Measurements from ENCODE around the gene IL1RN. TPM values are rescaled to one million over a fixed set of nuclear protein-coding genes. Genes with fewer than 3 reads are reported as not detected.

IL1RN gene
- total and polyA plus RNA-seq, 2 of the 4 experiments (the other 2 are of a cell fraction), result not detected

- 50% methylated on average over 3 of the region's 11 CpGs; no CpG with 5 or more reads in 1 of the 2 experiments for WGBS, 2 experiments (ENCODE audit: extremely low coverage in 2 of 2, insufficient read length in 1 of 2)
- no peak overlapping the region for H2AK9ac ChIP-seq (replicated peaks; ENCODE audit: low read depth, low read length, poor library complexity)
- in situ Hi-C loops (cut with MboI; ENCODE audit: low sequenced_read_pairs) (no loop called here), dilution Hi-C loops (cut with HindIII; ENCODE audit: low sequenced_read_pairs, unreplicated experiment) (no loop called here), intact Hi-C loops (cut with micrococcal nuclease) (no loop called here)
- no peak overlapping the region for H2BK20ac ChIP-seq (ENCODE audit: low read depth, low read length)
- H3K27me3 ChIP-seq (ENCODE audit: control insufficient read depth, insufficient read depth, low read length), result peaks cover 24% of the 10 kb centered on the region
- H3K79me1 ChIP-seq (ENCODE audit: low read depth in 1 of 2, low read length in 2 of 2), result no peaks in the 10 kb centered on the region
- TF ChIP-seq NFE2L2 (IDR thresholded peaks at IDR 0.05; ENCODE audit: low read depth, low read length) (no peak), POLR2A (IDR thresholded peaks at IDR 0.05; ENCODE audit: low read depth, low read length) (no peak), MAZ (IDR thresholded peaks at IDR 0.05; ENCODE audit: borderline replicate concordance, low read depth, low read length) (no peak), MAFK (IDR thresholded peaks at IDR 0.05; ENCODE audit: low read depth, low read length) (no peak), CHD1 (IDR thresholded peaks at IDR 0.05; ENCODE audit: low read depth, low read length) (no peak), USF2 (IDR thresholded peaks at IDR 0.05; ENCODE audit: low read depth, low read length) (no peak), SMC3 (IDR thresholded peaks at IDR 0.05; ENCODE audit: low read depth, low read length) (no peak), ELK1 (IDR thresholded peaks at IDR 0.05; ENCODE audit: borderline replicate concordance, low read depth, low read length) (no peak), BHLHE40 (IDR thresholded peaks at IDR 0.05; ENCODE audit: low read depth, low read length) (no peak), RFX5 (IDR thresholded peaks at IDR 0.05; ENCODE audit: low read depth, low read length) (no peak), CEBPB (IDR thresholded peaks at IDR 0.05; ENCODE audit: low read depth, low read length) (no peak), RCOR1 (IDR thresholded peaks at IDR 0.05; ENCODE audit: insufficient replicate concordance, low read length) (no peak)
- TF ChIP-seq, protein P1, sequence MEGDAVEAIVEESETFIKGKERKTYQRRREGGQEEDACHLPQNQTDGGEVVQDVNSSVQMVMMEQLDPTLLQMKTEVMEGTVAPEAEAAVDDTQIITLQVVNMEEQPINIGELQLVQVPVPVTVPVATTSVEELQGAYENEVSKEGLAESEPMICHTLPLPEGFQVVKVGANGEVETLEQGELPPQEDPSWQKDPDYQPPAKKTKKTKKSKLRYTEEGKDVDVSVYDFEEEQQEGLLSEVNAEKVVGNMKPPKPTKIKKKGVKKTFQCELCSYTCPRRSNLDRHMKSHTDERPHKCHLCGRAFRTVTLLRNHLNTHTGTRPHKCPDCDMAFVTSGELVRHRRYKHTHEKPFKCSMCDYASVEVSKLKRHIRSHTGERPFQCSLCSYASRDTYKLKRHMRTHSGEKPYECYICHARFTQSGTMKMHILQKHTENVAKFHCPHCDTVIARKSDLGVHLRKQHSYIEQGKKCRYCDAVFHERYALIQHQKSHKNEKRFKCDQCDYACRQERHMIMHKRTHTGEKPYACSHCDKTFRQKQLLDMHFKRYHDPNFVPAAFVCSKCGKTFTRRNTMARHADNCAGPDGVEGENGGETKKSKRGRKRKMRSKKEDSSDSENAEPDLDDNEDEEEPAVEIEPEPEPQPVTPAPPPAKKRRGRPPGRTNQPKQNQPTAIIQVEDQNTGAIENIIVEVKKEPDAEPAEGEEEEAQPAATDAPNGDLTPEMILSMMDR (conservative IDR thresholded peaks at IDR 0.05; ENCODE audit: low read depth, low read length), result no peak
- no peak overlapping the region for H3K18ac ChIP-seq (ENCODE audit: low read depth, low read length)
- no peak for ATAC-seq (ENCODE audit: low read depth)
- no peak overlapping the region for H2AK5ac ChIP-seq (ENCODE audit: low read depth, low read length)
- H2BK120ac ChIP-seq (ENCODE audit: low read depth, low read length), result no peak overlapping the region
- no peaks in the 10 kb centered on the region for H3K36me3 ChIP-seq (ENCODE audit: control insufficient read depth, insufficient read depth, low read length)
- ChIA-PET POLR2A (ENCODE audit: unreplicated experiment) (no interaction called here), CTCF (interaction anchor here (1.8 kb wide), 1 partner anchor 23 kb away, joined by 5 read pairs; no protein-coding TSS in a partner anchor)
- H4K8ac ChIP-seq (ENCODE audit: low read depth in 2 of 2, low read length in 2 of 2), result no peak overlapping the region
- no peak overlapping the region for H3K23ac ChIP-seq (ENCODE audit: low read depth, low read length)
- no peak overlapping the region for H3K4me3 ChIP-seq (ENCODE audit: insufficient read depth, low read depth, low read length)
- H4K20me1 ChIP-seq (ENCODE audit: insufficient read depth, low read length), result no peaks in the 10 kb centered on the region
- H3K4ac ChIP-seq (ENCODE audit: low read depth, low read length), result no peak overlapping the region
- H3K9me1 ChIP-seq (ENCODE audit: insufficient read depth, low read length), result no peaks in the 10 kb centered on the region
- H3K4me1 ChIP-seq (ENCODE audit: control insufficient read depth, insufficient read depth, low read length), result no peaks in the 10 kb centered on the region
- no peak overlapping the region for H2BK15ac ChIP-seq (ENCODE audit: low read depth, low read length)
- no peak overlapping the region for H3K27ac ChIP-seq (ENCODE audit: insufficient read depth, low read length)
- no peak overlapping the region for H2AFZ ChIP-seq (replicated peaks; ENCODE audit: low read length, poor library complexity)
- no peak overlapping the region for H4K5ac ChIP-seq (ENCODE audit: low read depth, low read length)
- H3K9ac ChIP-seq (ENCODE audit: low read depth, low read length), result no peak overlapping the region
- H3K56ac ChIP-seq (ENCODE audit: extremely low read depth, insufficient read depth, low read length), result no peak overlapping the region
- H4K91ac ChIP-seq (ENCODE audit: insufficient read depth, low read depth, low read length), result no peak overlapping the region
- H2BK5ac ChIP-seq (ENCODE audit: low read depth, low read length, poor library complexity, severe bottlenecking), result no peak overlapping the region
- H3K9me3 ChIP-seq (ENCODE audit: control insufficient read depth, insufficient read depth, low read length), result no peaks in the 10 kb centered on the region
- DNase-seq, result no peak
- no TSS peak for BruUV-seq (replicated peaks)
- H3K14ac ChIP-seq (replicated peaks; ENCODE audit: low read depth, low read length), result no peak overlapping the region
- H3K4me2 ChIP-seq (ENCODE audit: low read depth, low read length), result no peak overlapping the region
These were observed 48.6 kb downstream of the IL1RN start for GRCh38 chr2:113175736-113176695.

Data from IMR-90 (cell line).